UCSD-AML1 (cell line): ENCODE measurements around the gene JUP.

Experiments used
- DNase-seq: peaks from one replicate; lab custom pipeline; 2025; ENCODE audit not compliant: unreplicated experiment; lab: John Stamatoyannopoulos, UW

JUP gene

GRCh38 chr17:41760878-41761277 is 25.6 kb downstream of the JUP start:
- DNase-seq: no peak

- DNase-seq: no peak
These were observed 27.9 kb downstream of the JUP start for GRCh38 chr17:41758601-41759000.

GRCh38 chr17:41754066-41754465 is 32.4 kb downstream of the JUP start:
- DNase-seq: no peak

GRCh38 chr17:41751288-41751687 is 35.2 kb downstream of the JUP start:
- no peak for DNase-seq

- DNase-seq: no peak
These were observed 35.6 kb downstream of the JUP start for GRCh38 chr17:41750862-41751261.

GRCh38 chr17:41748275-41748674 is 38.2 kb downstream of the JUP start:
- no peak for DNase-seq

GRCh38 chr17:41741709-41742108 is 44.8 kb downstream of the JUP start:
- no peak for DNase-seq

GRCh38 chr17:41740506-41740905 is 46.0 kb downstream of the JUP start:
- no peak for DNase-seq

- DNase-seq: no peak
These were observed 46.7 kb downstream of the JUP start for GRCh38 chr17:41739661-41740352.

- DNase-seq: no peak
These were observed 47.8 kb downstream of the JUP start for GRCh38 chr17:41738801-41739112.

- peak; percentile 86 for DNase-seq
These were observed 48.3 kb downstream of the JUP start for GRCh38 chr17:41738077-41738800.

GRCh38 chr17:41737680-41738023 is 48.9 kb downstream of the JUP start:
- DNase-seq: peak; percentile 45

GRCh38 chr17:41736983-41737679 is 49.4 kb downstream of the JUP start:
- no peak for DNase-seq

GRCh38 chr17:41735744-41736143 is 50.8 kb downstream of the JUP start:
- DNase-seq: no peak

GRCh38 chr17:41734949-41735313 is 51.6 kb downstream of the JUP start:
- no peak for DNase-seq

- DNase-seq: no peak
These were observed 52.2 kb downstream of the JUP start, which contains the start of gene HAP1 for GRCh38 chr17:41734139-41734948. Gene HAP1 (minus strand): TSS chr17:41734643. CDS start chr17:41734634, 9 bp downstream.

GRCh38 chr17:41733348-41734138 is 53.0 kb downstream of the JUP start:
- DNase-seq: no peak

GRCh38 chr17:41731836-41732235 is 54.7 kb downstream of the JUP start:
- no peak for DNase-seq

- peak; percentile 20 for DNase-seq
These were observed 56.0 kb downstream of the JUP start for GRCh38 chr17:41730479-41730878.

GRCh38 chr17:41728056-41728455 is 58.5 kb downstream of the JUP start:
- no peak for DNase-seq

- DNase-seq: no peak
These were observed 61.4 kb downstream of the JUP start for GRCh38 chr17:41725134-41725533.
